Peyer's patch (tissue), 4 donors: ENCODE data around the gene HECTD4.

Source experiments
- CTCF ChIP-seq, 6 experiments: fragments of 450-650 bp in 4 of 6; fragments of 200-600 bp in 2 of 6; sonication (generic) in 1 of 6; IDR thresholded peaks; one replicate each; pipeline ENCODE4 v1.5.1; 2017 to 2019; ENCODE audit warnings: antibody characterized with exemption in 6 of 6, mild to moderate bottlenecking in 3 of 6, moderate library complexity in 1 of 6
- POLR2A ChIP-seq, 2 donors: fragments of 450-650 bp; IDR thresholded peaks; one replicate each; pipeline ENCODE4 v1.5.1; 2017; ENCODE audit warnings: antibody characterized with exemption in 2 of 2, mild to moderate bottlenecking in 2 of 2, moderate library complexity in 2 of 2

- TF ChIP-seq CTCF (IDR thresholded peaks at IDR 0.05) (no peak), POLR2A (IDR thresholded peaks at IDR 0.05) (no peak)
These were observed 96.4 kb downstream of the HECTD4 start for GRCh38 chr12:112285600-112286401.
